ENCODE measurements around the gene BCR.

- TF ChIP-seq POLR2A (IDR thresholded peaks at IDR 0.05) = no peak
- no peak for TF ChIP-seq CTCF (IDR thresholded peaks at IDR 0.05)
These were observed 13.0 kb downstream of the BCR start for GRCh38 chr22:23193196-23193827.
